Caco-2 (cell line): ENCODE results near the gene GTPBP10. TPM values are rescaled to one million over a fixed set of nuclear protein-coding genes. Genes with fewer than 3 reads are reported as not detected.
"Not testable (repeated sequence)": the region's sequence is repeated elsewhere in the genome, so short reads cannot be mapped to it uniquely, and the experiment has no call there.

Experiments used
- BruUV-seq: library from RNA; stranded (reverse); fragments of 400-500 nt; replicated peaks from 2 replicates; lab custom pipeline; 2021; lab: Mats Ljungman, UMichigan
- CTCF ChIA-PET: fragments of 300-600 bp; sonication (Branson Sonifier 250); formaldehyde crosslinking; loops from one replicate; lab custom pipeline; 2022; ENCODE audit warnings: antibody characterized with exemption; lab: Charles Lee
- POLR2A ChIA-PET: fragments of 300-600 bp; sonication (Branson Sonifier 250); formaldehyde crosslinking; loops from one replicate; lab custom pipeline; 2022; ENCODE audit warnings: antibody characterized with exemption; lab: Charles Lee
- DNase-seq, 2 experiments: peaks; one replicate each; pipeline versions ENCODE4 v3.0.0 to v3.0.0-alpha.2; 2020 to 2022
- H3K27me3 ChIP-seq: replicated peaks from 2 replicates; pipeline ENCODE4 v1.6.0; 2011; ENCODE audit warnings: low read length; ENCODE audit not compliant: control insufficient read depth, insufficient read depth
- H3K36me3 ChIP-seq: 2 replicates; pipeline ENCODE4 v1.5.1; 2011; ENCODE audit warnings: low read length; ENCODE audit not compliant: control insufficient read depth, insufficient read depth
- H3K4me1 ChIP-seq: fragments of 250-450 bp; sonication (Bioruptor Pico); 2 replicates; pipeline ENCODE4 v1.5.1; 2020; ENCODE audit warnings: mild to moderate bottlenecking
- H3K4me3 ChIP-seq: 2 replicates; pipeline ENCODE4 v1.5.1; 2011; ENCODE audit warnings: low read depth, mild to moderate bottlenecking, control low read depth, low read length
- H3K9me3 ChIP-seq: fragments of 250-450 bp; sonication (Bioruptor Pico); 2 replicates; pipeline ENCODE4 v1.5.1; 2020; ENCODE audit warnings: mild to moderate bottlenecking, moderate library complexity
- H3K27ac Mint-ChIP-seq: one replicate; pipeline ENCODE4 v1.8.0; 2022; ENCODE audit warnings: mixed read lengths; ENCODE audit not compliant: unreplicated experiment
- H3K27me3 Mint-ChIP-seq: one replicate; pipeline ENCODE4 v1.8.0; 2022; ENCODE audit warnings: mixed read lengths; ENCODE audit not compliant: insufficient read depth, unreplicated experiment
- H3K36me3 Mint-ChIP-seq: one replicate; pipeline ENCODE4 v1.8.0; 2022; ENCODE audit warnings: mild to moderate bottlenecking, mixed read lengths; ENCODE audit not compliant: insufficient read depth, unreplicated experiment
- H3K4me1 Mint-ChIP-seq: one replicate; pipeline ENCODE4 v1.8.0; 2022; ENCODE audit warnings: low read depth, mixed read lengths; ENCODE audit not compliant: unreplicated experiment
- H3K4me3 Mint-ChIP-seq: one replicate; pipeline ENCODE4 v1.8.0; 2022; ENCODE audit warnings: mild to moderate bottlenecking, moderate library complexity, mixed read lengths; ENCODE audit not compliant: unreplicated experiment
- H3K9me3 Mint-ChIP-seq: one replicate; pipeline ENCODE4 v1.8.0; 2022; ENCODE audit warnings: mixed read lengths; ENCODE audit not compliant: unreplicated experiment
- intact Hi-C: fragments of 100-400 bp; cut with micrococcal nuclease; formaldehyde crosslinking; loops from one replicate; pipeline ENCODE4 v1.10.0; 2022; ENCODE audit not compliant: unreplicated experiment
- total RNA-seq: library from RNA; stranded (reverse); gene quantifications from 2 replicates; pipeline ENCODE4 v1.2.3, GENCODE V29; 2022
- TF ChIP-seq, protein P1 (sequence below), 2 experiments: fragments of 200-600 bp in 1 of 2; IDR thresholded peaks; 1 replicate in 1 of 2; 2 replicates in 1 of 2; pipeline versions ENCODE4 v1.5.1 to v1.8.0; 2011 to 2022; ENCODE audit warnings: antibody characterized with exemption in 1 of 2, control low read depth in 1 of 2, inconsistent platforms in 1 of 2, low read depth in 1 of 2, low read length in 1 of 2, mild to moderate bottlenecking in 1 of 2, moderate library complexity in 1 of 2; ENCODE audit not compliant: insufficient read depth in 1 of 2, severe bottlenecking in 1 of 2, unreplicated experiment in 1 of 2

The GTPBP10 gene
- total RNA-seq, 1 experiment from 2014 or later: 42.7 TPM

DNA sequence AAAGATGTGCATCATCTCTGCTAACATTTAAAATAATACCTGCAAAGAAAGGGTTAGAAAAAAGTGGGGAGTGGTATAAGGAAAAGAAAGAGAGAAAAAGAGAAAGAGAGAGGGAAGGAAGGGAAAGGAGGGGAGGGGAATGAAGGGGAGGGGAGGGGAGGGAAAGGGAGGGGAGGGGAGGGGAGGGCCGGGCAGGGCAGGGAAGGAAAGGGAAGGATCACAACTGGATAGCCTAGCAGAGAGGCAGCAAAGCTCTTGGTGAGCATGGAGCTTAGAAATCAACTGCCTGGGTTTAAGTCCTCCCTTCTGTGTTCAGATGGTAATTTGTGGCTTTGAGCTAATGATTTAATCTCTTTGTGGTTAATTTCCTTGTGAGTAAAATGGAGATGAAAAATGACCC is 20.0 kb upstream of the GTPBP10 start:
- no TSS peak for BruUV-seq
- Histone ChIP-seq H3K27me3 (no peaks in the 10 kb centered on the region; the same call in 1 of the 2 replicates), H3K9me3 (no peaks in the 10 kb centered on the region), H3K36me3 (no peaks in the 10 kb centered on the region), H3K4me1 (no peaks in the 10 kb centered on the region), H3K4me3 (no peak overlapping the region)
- CTCF ChIA-PET: no interaction called here
- no peaks in the 10 kb centered on the region for H3K9me3 Mint-ChIP-seq
- no peak overlapping the region for H3K4me3 Mint-ChIP-seq
- H3K36me3 Mint-ChIP-seq: no peaks in the 10 kb centered on the region
- H3K27me3 Mint-ChIP-seq: peaks cover 16% of the 10 kb centered on the region
- no peak overlapping the region for H3K27ac Mint-ChIP-seq
- H3K4me1 Mint-ChIP-seq: no peaks in the 10 kb centered on the region
- intact Hi-C loops: no loop called here
- POLR2A ChIA-PET: no interaction called here
- no peak for DNase-seq
- TF ChIP-seq, protein P1, sequence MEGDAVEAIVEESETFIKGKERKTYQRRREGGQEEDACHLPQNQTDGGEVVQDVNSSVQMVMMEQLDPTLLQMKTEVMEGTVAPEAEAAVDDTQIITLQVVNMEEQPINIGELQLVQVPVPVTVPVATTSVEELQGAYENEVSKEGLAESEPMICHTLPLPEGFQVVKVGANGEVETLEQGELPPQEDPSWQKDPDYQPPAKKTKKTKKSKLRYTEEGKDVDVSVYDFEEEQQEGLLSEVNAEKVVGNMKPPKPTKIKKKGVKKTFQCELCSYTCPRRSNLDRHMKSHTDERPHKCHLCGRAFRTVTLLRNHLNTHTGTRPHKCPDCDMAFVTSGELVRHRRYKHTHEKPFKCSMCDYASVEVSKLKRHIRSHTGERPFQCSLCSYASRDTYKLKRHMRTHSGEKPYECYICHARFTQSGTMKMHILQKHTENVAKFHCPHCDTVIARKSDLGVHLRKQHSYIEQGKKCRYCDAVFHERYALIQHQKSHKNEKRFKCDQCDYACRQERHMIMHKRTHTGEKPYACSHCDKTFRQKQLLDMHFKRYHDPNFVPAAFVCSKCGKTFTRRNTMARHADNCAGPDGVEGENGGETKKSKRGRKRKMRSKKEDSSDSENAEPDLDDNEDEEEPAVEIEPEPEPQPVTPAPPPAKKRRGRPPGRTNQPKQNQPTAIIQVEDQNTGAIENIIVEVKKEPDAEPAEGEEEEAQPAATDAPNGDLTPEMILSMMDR (IDR thresholded peaks at IDR 0.05; ENCODE audit: insufficient read depth in 1 of 2, low read depth in 1 of 2, low read length in 1 of 2, severe bottlenecking in 1 of 2, unreplicated experiment in 1 of 2): no peak

GRCh38 chr7:90334193-90334843 is 12.2 kb upstream of the GTPBP10 start:
- Histone ChIP-seq H3K9me3 (peaks cover 5% of the 10 kb centered on the region), H3K36me3 (no peaks in the 10 kb centered on the region), H3K27me3 (no peaks in the 10 kb centered on the region), H3K4me3 (no peak overlapping the region), H3K4me1 (no peaks in the 10 kb centered on the region; the same call in 1 of the 2 replicates)
- Mint-ChIP-seq H3K27me3 (peaks cover 9% of the 10 kb centered on the region), H3K4me1 (no peaks in the 10 kb centered on the region), H3K4me3 (no peak overlapping the region), H3K9me3 (no peaks in the 10 kb centered on the region), H3K36me3 (no peaks in the 10 kb centered on the region), H3K27ac (no peak overlapping the region)
- TF ChIP-seq, protein P1 (IDR thresholded peaks at IDR 0.05; ENCODE audit: insufficient read depth in 1 of 2, low read depth in 1 of 2, low read length in 1 of 2, severe bottlenecking in 1 of 2, unreplicated experiment in 1 of 2): no peak
- intact Hi-C loops: no loop called here
- POLR2A ChIA-PET: no interaction called here
- CTCF ChIA-PET: no interaction called here
- no peak for DNase-seq
- BruUV-seq: no TSS peak

DNA sequence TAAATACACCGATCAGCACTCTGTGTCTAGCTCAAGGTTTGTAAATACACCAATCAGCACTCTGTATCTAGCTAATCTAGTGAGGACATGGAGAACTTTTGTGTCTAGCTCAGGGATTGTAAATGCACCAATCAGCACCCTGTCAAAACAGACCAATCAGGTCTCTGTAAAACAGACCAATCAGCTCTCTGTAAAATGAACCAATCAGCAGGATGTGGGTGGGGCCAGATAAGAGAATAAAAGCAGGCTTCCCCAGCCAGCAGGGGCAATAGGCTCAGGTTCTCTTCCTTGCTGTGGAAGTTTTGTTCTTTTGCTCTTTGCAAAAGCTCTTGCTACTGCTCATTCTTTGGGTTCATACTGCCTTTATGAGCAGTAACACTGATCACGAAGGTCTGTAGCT is 11.6 kb upstream of the GTPBP10 start:
- CTCF ChIA-PET, POLR2A ChIA-PET, H3K9me3 ChIP-seq, BruUV-seq, H3K27ac Mint-ChIP-seq, H3K36me3 ChIP-seq, H3K4me3 Mint-ChIP-seq, H3K27me3 ChIP-seq, DNase-seq, H3K9me3 Mint-ChIP-seq, H3K4me1 ChIP-seq, H3K4me1 Mint-ChIP-seq, H3K27me3 Mint-ChIP-seq, H3K36me3 Mint-ChIP-seq, H3K4me3 ChIP-seq, intact Hi-C loops: not testable (repeated sequence)
